Pancreas (tissue), 10 donors: ENCODE results near the gene SORL1. TPM values are rescaled to one million over a fixed set of nuclear protein-coding genes. Genes with fewer than 3 reads are reported as not detected.

ENCODE experiments used
- ATAC-seq, 4 donors: fragments of 200-7000 bp; cut with Tn5 transposase; one replicate each; pipeline versions ENCODE4 v1.8.0 to v1.9.1; 2020; ENCODE audit warnings: mild to moderate bottlenecking in 4 of 4, moderate library complexity in 4 of 4
- DNase-seq, 6 donors: peaks; one replicate each; pipeline ENCODE4 v3.0.0-alpha.2; 2020
- FAIRE-seq: peaks from 2 replicates; lab custom pipeline; 2012; peaks lifted over from hg19 to GRCh38; lab: Jason Lieb, UNC
- H3K27ac ChIP-seq, 4 donors: fragments of 200-600 bp; sonication (generic); 1 replicate in 3 of 4; 2 replicates in 1 of 4; pipeline versions ENCODE4 v1.5.0 to v1.8.0; 2020
- H3K27me3 ChIP-seq, 4 donors: fragments of 200-600 bp; one replicate each; pipeline ENCODE4 v1.8.0; 2021
- H3K36me3 ChIP-seq, 3 donors: fragments of 200-600 bp; sonication (generic) in 1 of 3; one replicate each; pipeline versions ENCODE4 v1.5.0 to v1.8.0; 2020 to 2021
- H3K4me1 ChIP-seq, 3 donors: fragments of 200-600 bp; one replicate each; pipeline ENCODE4 v1.8.0; 2021
- H3K4me3 ChIP-seq, 4 donors: fragments of 200-600 bp; sonication (generic) in 2 of 4; one replicate each; pipeline versions ENCODE4 v1.5.0 to v1.8.0; 2020 to 2021
- H3K9me3 ChIP-seq, 4 donors: fragments of 200-600 bp; one replicate each; pipeline ENCODE4 v1.8.0; 2021
- CTCF ChIP-seq, 4 donors: fragments of 200-600 bp; sonication (generic) in 3 of 4; IDR thresholded peaks; one replicate each; pipeline versions ENCODE4 v1.5.0 to v1.8.0; 2021; ENCODE audit warnings: antibody characterized with exemption in 4 of 4
- WGBS, 2 donors: extraction: QIAGEN DNeasy Blood & Tissue Kit; methylation state at CpG; one replicate each; pipeline ENCODE4 v1.1.7; 2013; 5-methylcytosine and 5-hydroxymethylcytosine counted together
- intact Hi-C, 3 donors: fragments of 100-400 bp; cut with DNase I; formaldehyde crosslinking; loops; one replicate each; pipeline versions ENCODE4 v1.11.1 to v1.14.2; 2022
- polyA plus RNA-seq, 2 donors: library from polyadenylated mRNA; stranded (reverse); fragments of 200-250 nt; gene quantifications; one replicate each; pipeline ENCODE4 v1.2.3, GENCODE V29; 2013
- total RNA-seq, 6 donors: library from RNA; stranded (reverse); fragmentation: NEBNext Ultra II Directional in 4 of 6; extraction: Animal tissue kit (Norgen Biotek cat#: 25700) in 4 of 6; gene quantifications; one replicate each; pipeline versions ENCODE4 v1.2.1 to v1.2.4, GENCODE V29; 2021 to 2023
- donor health status: healthy with polysubstance abuse.
- donor health status: DM: no; HTN: no; CAD: no; lungs with moderate emphysema.
- donor health status: DM: no; HTN: no; CAD: no.
- donor health status: control.
- donor health status: control.
- donor health status: Bipolar disorder and iron deficiency.
- donor health status: DM: yes; HTN: yes; CAD: no.
- donor health status: DM: no; HTN: no; CAD: no.
- donor health status: DM: no; HTN: no; CAD: no.
- donor health status: DM: yes; HTN: yes; CAD: no.

Gene SORL1
- total and polyA plus RNA-seq, 8 donors = 2.7 to 47.5 (median 15.5) TPM

DNA sequence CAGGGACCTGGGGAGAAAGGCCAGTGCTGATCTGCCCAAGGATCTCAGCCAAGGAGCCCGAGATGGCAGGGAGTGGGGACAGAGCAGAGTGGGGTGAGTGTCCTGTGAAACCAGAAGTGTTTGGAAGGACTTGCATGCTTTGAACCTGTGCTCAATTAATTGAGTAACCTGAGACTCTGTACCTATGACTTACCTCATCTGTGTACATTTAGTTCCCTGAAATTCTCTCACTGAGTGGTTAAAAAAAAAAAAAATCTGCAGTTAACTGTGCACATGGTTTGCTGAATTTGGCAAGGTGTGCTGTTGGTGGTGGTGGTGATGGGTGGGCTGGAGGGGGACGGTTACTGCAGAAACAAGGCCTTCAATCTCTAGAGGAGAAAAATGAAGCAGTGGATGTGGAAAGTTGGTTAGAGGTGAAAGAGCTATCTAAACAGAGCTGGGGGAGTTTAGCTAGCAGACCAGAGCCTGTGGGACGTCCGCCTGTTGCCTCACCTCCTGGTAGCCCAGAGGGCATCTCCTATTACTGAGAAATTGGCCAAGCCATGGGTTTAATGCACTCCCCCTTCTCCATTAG lies 8.9 kb downstream of the SORL1 start:
- H3K27ac ChIP-seq = no peak overlapping the region
- H3K4me3 ChIP-seq = no peak overlapping the region
- no peak for DNase-seq
- ATAC-seq = peak in 1 of 4 donors; percentile 15
- intact Hi-C loops = no loop called here
- no peaks in the 10 kb centered on the region for H3K27me3 ChIP-seq
- no peaks in the 10 kb centered on the region for H3K36me3 ChIP-seq
- no peak for FAIRE-seq
- H3K9me3 ChIP-seq = no peaks in the 10 kb centered on the region
- peaks cover 0 to 4% (median 0%) of the 10 kb centered on the region in 3 donors for H3K4me1 ChIP-seq
- WGBS, 2 donors = 65 to 76% methylated on average over 4 of the region's 4 CpGs
- TF ChIP-seq CTCF (IDR thresholded peaks at IDR 0.05) = no peak

DNA sequence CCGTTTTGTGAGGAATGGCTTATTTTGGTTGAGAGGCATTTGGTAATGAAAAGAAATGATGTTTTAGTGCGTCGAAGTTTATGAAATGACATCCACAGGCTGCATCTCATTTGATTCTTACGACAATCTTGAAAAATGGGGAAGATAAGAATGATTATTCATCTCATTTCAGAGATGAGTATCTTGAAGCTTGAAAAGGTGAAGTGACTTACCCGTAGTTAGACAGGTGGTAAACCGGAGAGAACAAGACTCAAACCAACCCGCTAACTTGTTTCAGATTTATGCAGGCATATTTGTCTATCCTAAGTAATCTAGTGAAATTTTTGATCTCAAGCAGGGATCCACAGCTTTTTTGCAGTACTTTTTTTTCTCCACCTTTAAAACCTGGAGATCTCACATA lies 9.7 kb downstream of the SORL1 start:
- TF ChIP-seq CTCF (IDR thresholded peaks at IDR 0.05) = no peak
- intact Hi-C loops = no loop called here
- FAIRE-seq (no peak), DNase-seq (no peak), ATAC-seq (no peak)
- H3K4me3 ChIP-seq = no peak overlapping the region
- H3K27me3 ChIP-seq = no peaks in the 10 kb centered on the region
- 79 to 90% methylated on average over 7 of the region's 7 CpGs for WGBS, 2 donors
- no peak overlapping the region for H3K27ac ChIP-seq
- H3K4me1 ChIP-seq = peaks cover 0 to 4% (median 0%) of the 10 kb centered on the region in 3 donors
- no peaks in the 10 kb centered on the region for H3K36me3 ChIP-seq
- H3K9me3 ChIP-seq = no peaks in the 10 kb centered on the region

GRCh38 chr11:121463689-121464335 lies 11.7 kb downstream of the SORL1 start:
- no peak overlapping the region for H3K4me3 ChIP-seq
- 86 to 89% methylated on average over 6 of the region's 6 CpGs for WGBS, 2 donors
- no peak for ATAC-seq
- peak overlapping the region in 1 of 4 donors; percentile 84 for H3K27ac ChIP-seq
- no peak for TF ChIP-seq CTCF (IDR thresholded peaks at IDR 0.05)
- intact Hi-C loops = no loop called here
- H3K36me3 ChIP-seq = no peaks in the 10 kb centered on the region
- no peaks in the 10 kb centered on the region for H3K27me3 ChIP-seq
- no peak for DNase-seq
- H3K4me1 ChIP-seq = peaks cover 0 to 8% (median 0%) of the 10 kb centered on the region in 3 donors
- H3K9me3 ChIP-seq = no peaks in the 10 kb centered on the region
- FAIRE-seq = no peak

- H3K9me3 ChIP-seq = no peaks in the 10 kb centered on the region
- peaks cover 0 to 8% (median 0%) of the 10 kb centered on the region in 3 donors for H3K4me1 ChIP-seq
- H3K27me3 ChIP-seq = no peaks in the 10 kb centered on the region
- H3K27ac ChIP-seq = peak overlapping the region in 1 of 4 donors; percentile 84
- H3K36me3 ChIP-seq = no peaks in the 10 kb centered on the region
- no peak overlapping the region for H3K4me3 ChIP-seq
- DNase-seq (peak in 4 of 6 donors; percentile 18 to 47 (median 33)), FAIRE-seq (no peak), ATAC-seq (peak; percentile 28 to 69 (median 58))
- no peak for TF ChIP-seq CTCF (IDR thresholded peaks at IDR 0.05)
- intact Hi-C loops = no loop called here
- WGBS, 2 donors = 68 to 76% methylated on average over 11 of the region's 11 CpGs
Measured at GRCh38 chr11:121464352-121464946, 12.3 kb downstream of the SORL1 start.

DNA sequence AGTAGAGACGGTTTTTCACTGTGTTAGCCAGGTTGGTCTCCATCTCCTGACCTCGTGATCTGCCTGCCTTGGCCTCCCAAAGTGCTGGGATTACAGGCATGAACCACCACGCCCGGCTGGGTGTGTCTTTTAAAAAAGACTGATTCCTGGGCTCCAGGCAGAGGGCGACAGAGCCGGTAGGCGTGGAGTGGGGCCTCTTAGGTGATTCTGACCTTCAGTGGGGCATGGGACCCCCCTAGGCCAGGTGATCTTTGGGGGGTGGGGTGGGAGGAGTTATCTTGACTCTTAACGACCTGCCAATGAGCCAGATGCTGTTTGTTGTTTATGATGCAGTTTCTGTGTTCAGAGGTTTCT lies 13.6 kb downstream of the SORL1 start:
- Histone ChIP-seq H3K9me3 (no peaks in the 10 kb centered on the region), H3K27ac (peak overlapping the region; percentile 64 to 84 (median 72)), H3K4me1 (peaks cover 0 to 8% (median 0%) of the 10 kb centered on the region in 3 donors), H3K4me3 (no peak overlapping the region), H3K27me3 (no peaks in the 10 kb centered on the region), H3K36me3 (no peaks in the 10 kb centered on the region)
- no peak for FAIRE-seq
- 23 to 37% methylated on average over 8 of the region's 8 CpGs for WGBS, 2 donors
- ATAC-seq = peak in 1 of 4 donors; percentile 11
- intact Hi-C loops = no loop called here
- TF ChIP-seq CTCF (IDR thresholded peaks at IDR 0.05) = no peak
- DNase-seq = no peak
